CD8-positive, alpha-beta memory T cell (primary cell): ENCODE results near the gene SDC1. TPM values are rescaled to one million over a fixed set of nuclear protein-coding genes. Genes with fewer than 3 reads are reported as not detected.

Experiments used
- CTCF ChIA-PET: fragments of 350-600 bp; sonication (Branson Sonifier 250); formaldehyde crosslinking; loops from one replicate; lab custom pipeline; 2021; ENCODE audit warnings: antibody characterized with exemption; lab: Charles Lee
- POLR2A ChIA-PET: fragments of 350-600 bp; sonication (Branson Sonifier 250); formaldehyde crosslinking; loops from one replicate; lab custom pipeline; 2021; ENCODE audit warnings: antibody characterized with exemption; lab: Charles Lee
- DNase-seq, 5 donors: peaks; one replicate each; pipeline versions ENCODE4 v3.0.0 to v3.0.0-alpha.2; 2020 to 2022; ENCODE audit warnings: mixed read lengths in 1 of 5
- H3K27ac ChIP-seq: one replicate; pipeline ENCODE4 v1.7.0; 2013; ENCODE audit warnings: low read depth, mild to moderate bottlenecking, low read length, moderate library complexity
- H3K27me3 ChIP-seq: 2 replicates; pipeline ENCODE4 v1.7.0; 2013; ENCODE audit warnings: low read length, mild to moderate bottlenecking; ENCODE audit not compliant: insufficient read depth, poor library complexity, severe bottlenecking
- H3K36me3 ChIP-seq: 2 replicates; pipeline ENCODE4 v1.7.0; 2013; ENCODE audit warnings: mild to moderate bottlenecking, low read length, moderate library complexity; ENCODE audit not compliant: insufficient read depth
- H3K4me1 ChIP-seq: 2 replicates; pipeline ENCODE4 v1.7.0; 2013; ENCODE audit warnings: mild to moderate bottlenecking, low read length, moderate library complexity; ENCODE audit not compliant: insufficient read depth
- H3K4me3 ChIP-seq: 2 replicates; pipeline ENCODE4 v1.7.0; 2013; ENCODE audit warnings: mild to moderate bottlenecking, low read length
- H3K9me3 ChIP-seq: 2 replicates; pipeline ENCODE4 v1.7.0; 2013; ENCODE audit warnings: mild to moderate bottlenecking, low read length
- H3K27ac Mint-ChIP-seq, 8 donors: one replicate each; pipeline ENCODE4 v1.8.0; 2020 to 2021; ENCODE audit warnings: mixed read lengths in 8 of 8, mild to moderate bottlenecking in 6 of 8, inconsistent platforms in 3 of 8, moderate library complexity in 3 of 8
- H3K27me3 Mint-ChIP-seq, 2 donors: one replicate each; pipeline ENCODE4 v1.8.0; 2020 to 2021; ENCODE audit warnings: mixed read lengths in 2 of 2, mild to moderate bottlenecking in 1 of 2, moderate library complexity in 1 of 2
- H3K36me3 Mint-ChIP-seq, 3 donors: one replicate each; pipeline ENCODE4 v1.8.0; 2020 to 2021; ENCODE audit warnings: mixed read lengths in 3 of 3, inconsistent platforms in 1 of 3, mild to moderate bottlenecking in 1 of 3
- H3K4me1 Mint-ChIP-seq, 3 donors: one replicate each; pipeline ENCODE4 v1.8.0; 2020 to 2021; ENCODE audit warnings: mixed read lengths in 3 of 3, inconsistent platforms in 1 of 3, mild to moderate bottlenecking in 1 of 3
- H3K4me3 Mint-ChIP-seq, 7 donors: one replicate each; pipeline ENCODE4 v1.8.0; 2020 to 2021; ENCODE audit warnings: mixed read lengths in 7 of 7, mild to moderate bottlenecking in 6 of 7, moderate library complexity in 4 of 7, inconsistent platforms in 2 of 7
- H3K9me3 Mint-ChIP-seq, 5 donors: one replicate each; pipeline ENCODE4 v1.8.0; 2020 to 2022; ENCODE audit warnings: mixed read lengths in 5 of 5, mild to moderate bottlenecking in 3 of 5, moderate library complexity in 2 of 5, inconsistent platforms in 1 of 5
- polyA plus RNA-seq: library from polyadenylated mRNA; unstranded; fragments of 300-500 nt; fragmentation: Illumina TruSeq; gene quantifications from one replicate; pipeline ENCODE4 v1.2.3, GENCODE V29; 2021
- total RNA-seq, 2 experiments: library from RNA; stranded (reverse); gene quantifications; one replicate each; pipeline ENCODE4 v1.2.3, GENCODE V29; 2021

The SDC1 gene
- total and polyA plus RNA-seq, 3 experiments from 2014 or later = 0.13 to 0.27 TPM; not detected in 1

GRCh38 chr2:20209373-20210109 lies 15.4 kb downstream of the SDC1 start:
- no peaks in the 10 kb centered on the region for H3K36me3 ChIP-seq
- Mint-ChIP-seq H3K27me3 (peaks cover 0 to 6% of the 10 kb centered on the region in 2 donors), H3K9me3 (no peaks in the 10 kb centered on the region), H3K27ac (no peak overlapping the region), H3K4me1 (no peaks in the 10 kb centered on the region), H3K4me3 (no peak overlapping the region), H3K36me3 (no peaks in the 10 kb centered on the region)
- no peaks in the 10 kb centered on the region for H3K9me3 ChIP-seq
- H3K4me1 ChIP-seq = no peaks in the 10 kb centered on the region
- CTCF ChIA-PET = no interaction called here
- no peaks in the 10 kb centered on the region for H3K27me3 ChIP-seq
- POLR2A ChIA-PET = no interaction called here
- no peak overlapping the region for H3K27ac ChIP-seq
- no peak for DNase-seq
- no peak overlapping the region for H3K4me3 ChIP-seq

GRCh38 chr2:20208476-20208859 lies 16.5 kb downstream of the SDC1 start:
- no peaks in the 10 kb centered on the region for H3K36me3 Mint-ChIP-seq
- no peaks in the 10 kb centered on the region for H3K4me1 ChIP-seq
- H3K27me3 Mint-ChIP-seq = peaks cover 0 to 6% of the 10 kb centered on the region in 2 donors
- no peak overlapping the region for H3K27ac ChIP-seq
- H3K9me3 Mint-ChIP-seq = no peaks in the 10 kb centered on the region
- no peaks in the 10 kb centered on the region for H3K4me1 Mint-ChIP-seq
- ChIA-PET POLR2A (no interaction called here), CTCF (no interaction called here)
- H3K36me3 ChIP-seq = no peaks in the 10 kb centered on the region
- no peaks in the 10 kb centered on the region for H3K27me3 ChIP-seq
- no peak overlapping the region for H3K4me3 ChIP-seq
- no peak overlapping the region for H3K4me3 Mint-ChIP-seq
- H3K27ac Mint-ChIP-seq = no peak overlapping the region
- no peak for DNase-seq
- no peaks in the 10 kb centered on the region for H3K9me3 ChIP-seq

GRCh38 chr2:20207051-20207450 lies 17.9 kb downstream of the SDC1 start:
- no peaks in the 10 kb centered on the region for H3K36me3 ChIP-seq
- H3K27ac ChIP-seq = no peak overlapping the region
- H3K4me3 Mint-ChIP-seq = no peak overlapping the region
- ChIA-PET CTCF (no interaction called here), POLR2A (no interaction called here)
- H3K27me3 Mint-ChIP-seq = peaks cover 0 to 6% of the 10 kb centered on the region in 2 donors
- H3K36me3 Mint-ChIP-seq = no peaks in the 10 kb centered on the region
- no peaks in the 10 kb centered on the region for H3K9me3 ChIP-seq
- no peak overlapping the region for H3K4me3 ChIP-seq
- H3K4me1 Mint-ChIP-seq = no peaks in the 10 kb centered on the region
- H3K27ac Mint-ChIP-seq = no peak overlapping the region
- H3K9me3 Mint-ChIP-seq = no peaks in the 10 kb centered on the region
- H3K27me3 ChIP-seq = no peaks in the 10 kb centered on the region
- H3K4me1 ChIP-seq = no peaks in the 10 kb centered on the region
- DNase-seq = no peak

- Mint-ChIP-seq H3K27ac (no peak overlapping the region), H3K27me3 (peaks cover 0 to 6% of the 10 kb centered on the region in 2 donors), H3K9me3 (no peaks in the 10 kb centered on the region), H3K4me3 (no peak overlapping the region), H3K4me1 (no peaks in the 10 kb centered on the region), H3K36me3 (no peaks in the 10 kb centered on the region)
- H3K36me3 ChIP-seq = no peaks in the 10 kb centered on the region
- no peak for DNase-seq
- ChIA-PET POLR2A (no interaction called here), CTCF (no interaction called here)
- no peaks in the 10 kb centered on the region for H3K4me1 ChIP-seq
- no peaks in the 10 kb centered on the region for H3K9me3 ChIP-seq
- H3K27ac ChIP-seq = no peak overlapping the region
- H3K4me3 ChIP-seq = no peak overlapping the region
- no peaks in the 10 kb centered on the region for H3K27me3 ChIP-seq
These were observed 18.9 kb downstream of the SDC1 start for GRCh38 chr2:20205915-20206524.

GRCh38 chr2:20205069-20205468 lies 19.9 kb downstream of the SDC1 start:
- H3K27ac ChIP-seq = no peak overlapping the region
- Mint-ChIP-seq H3K4me3 (no peak overlapping the region), H3K27me3 (peaks cover 0 to 5% of the 10 kb centered on the region in 2 donors), H3K36me3 (no peaks in the 10 kb centered on the region), H3K27ac (no peak overlapping the region), H3K9me3 (no peaks in the 10 kb centered on the region), H3K4me1 (no peaks in the 10 kb centered on the region)
- no peaks in the 10 kb centered on the region for H3K27me3 ChIP-seq
- H3K36me3 ChIP-seq = no peaks in the 10 kb centered on the region
- H3K9me3 ChIP-seq = no peaks in the 10 kb centered on the region
- DNase-seq = no peak
- no peaks in the 10 kb centered on the region for H3K4me1 ChIP-seq
- ChIA-PET CTCF (no interaction called here), POLR2A (no interaction called here)
- H3K4me3 ChIP-seq = no peak overlapping the region

- POLR2A ChIA-PET = no interaction called here
- Histone ChIP-seq H3K9me3 (no peaks in the 10 kb centered on the region), H3K27me3 (no peaks in the 10 kb centered on the region), H3K36me3 (no peaks in the 10 kb centered on the region), H3K4me3 (no peak overlapping the region), H3K27ac (no peak overlapping the region), H3K4me1 (no peaks in the 10 kb centered on the region)
- H3K4me1 Mint-ChIP-seq = no peaks in the 10 kb centered on the region
- H3K9me3 Mint-ChIP-seq = no peaks in the 10 kb centered on the region
- no peaks in the 10 kb centered on the region for H3K36me3 Mint-ChIP-seq
- no peak overlapping the region for H3K4me3 Mint-ChIP-seq
- H3K27me3 Mint-ChIP-seq = peaks cover 2 to 8% of the 10 kb centered on the region in 2 donors
- no peak for DNase-seq
- CTCF ChIA-PET = no interaction called here
- no peak overlapping the region for H3K27ac Mint-ChIP-seq
These were observed 21.3 kb downstream of the SDC1 start for GRCh38 chr2:20203521-20204225.

GRCh38 chr2:20203072-20203471 lies 21.9 kb downstream of the SDC1 start:
- H3K4me3 ChIP-seq = no peak overlapping the region
- no peaks in the 10 kb centered on the region for H3K4me1 Mint-ChIP-seq
- no peak for DNase-seq
- peaks cover 2 to 8% of the 10 kb centered on the region in 2 donors for H3K27me3 Mint-ChIP-seq
- no peaks in the 10 kb centered on the region for H3K36me3 ChIP-seq
- H3K36me3 Mint-ChIP-seq = no peaks in the 10 kb centered on the region
- CTCF ChIA-PET = no interaction called here
- no peak overlapping the region for H3K4me3 Mint-ChIP-seq
- no peaks in the 10 kb centered on the region for H3K9me3 ChIP-seq
- POLR2A ChIA-PET = no interaction called here
- no peak overlapping the region for H3K27ac ChIP-seq
- no peaks in the 10 kb centered on the region for H3K4me1 ChIP-seq
- no peak overlapping the region for H3K27ac Mint-ChIP-seq
- H3K9me3 Mint-ChIP-seq = no peaks in the 10 kb centered on the region
- no peaks in the 10 kb centered on the region for H3K27me3 ChIP-seq

- H3K27ac Mint-ChIP-seq = no peak overlapping the region
- H3K36me3 Mint-ChIP-seq = no peaks in the 10 kb centered on the region
- ChIA-PET POLR2A (no interaction called here), CTCF (no interaction called here)
- peaks cover 3 to 8% of the 10 kb centered on the region in 2 donors for H3K27me3 Mint-ChIP-seq
- DNase-seq = no peak
- H3K4me3 ChIP-seq = no peak overlapping the region
- H3K4me1 Mint-ChIP-seq = no peaks in the 10 kb centered on the region
- no peaks in the 10 kb centered on the region for H3K9me3 Mint-ChIP-seq
- H3K27me3 ChIP-seq = no peaks in the 10 kb centered on the region
- no peaks in the 10 kb centered on the region for H3K4me1 ChIP-seq
- H3K4me3 Mint-ChIP-seq = no peak overlapping the region
- H3K9me3 ChIP-seq = no peaks in the 10 kb centered on the region
- no peak overlapping the region for H3K27ac ChIP-seq
- no peaks in the 10 kb centered on the region for H3K36me3 ChIP-seq
These were observed 23.3 kb downstream of the SDC1 start for GRCh38 chr2:20201671-20202070.
